Measurements from ENCODE around the gene LONRF2. TPM values are rescaled to one million over a fixed set of nuclear protein-coding genes. Genes with fewer than 3 reads are reported as not detected.
A peak's percentile ranks its signal among the peaks of the same experiment; 100 is the strongest.

Gene LONRF2
- total RNA-seq, 3 donors from 2014 or later (not counting 1 experiment from before 2014, with no cell fraction given) = not detected

DNA sequence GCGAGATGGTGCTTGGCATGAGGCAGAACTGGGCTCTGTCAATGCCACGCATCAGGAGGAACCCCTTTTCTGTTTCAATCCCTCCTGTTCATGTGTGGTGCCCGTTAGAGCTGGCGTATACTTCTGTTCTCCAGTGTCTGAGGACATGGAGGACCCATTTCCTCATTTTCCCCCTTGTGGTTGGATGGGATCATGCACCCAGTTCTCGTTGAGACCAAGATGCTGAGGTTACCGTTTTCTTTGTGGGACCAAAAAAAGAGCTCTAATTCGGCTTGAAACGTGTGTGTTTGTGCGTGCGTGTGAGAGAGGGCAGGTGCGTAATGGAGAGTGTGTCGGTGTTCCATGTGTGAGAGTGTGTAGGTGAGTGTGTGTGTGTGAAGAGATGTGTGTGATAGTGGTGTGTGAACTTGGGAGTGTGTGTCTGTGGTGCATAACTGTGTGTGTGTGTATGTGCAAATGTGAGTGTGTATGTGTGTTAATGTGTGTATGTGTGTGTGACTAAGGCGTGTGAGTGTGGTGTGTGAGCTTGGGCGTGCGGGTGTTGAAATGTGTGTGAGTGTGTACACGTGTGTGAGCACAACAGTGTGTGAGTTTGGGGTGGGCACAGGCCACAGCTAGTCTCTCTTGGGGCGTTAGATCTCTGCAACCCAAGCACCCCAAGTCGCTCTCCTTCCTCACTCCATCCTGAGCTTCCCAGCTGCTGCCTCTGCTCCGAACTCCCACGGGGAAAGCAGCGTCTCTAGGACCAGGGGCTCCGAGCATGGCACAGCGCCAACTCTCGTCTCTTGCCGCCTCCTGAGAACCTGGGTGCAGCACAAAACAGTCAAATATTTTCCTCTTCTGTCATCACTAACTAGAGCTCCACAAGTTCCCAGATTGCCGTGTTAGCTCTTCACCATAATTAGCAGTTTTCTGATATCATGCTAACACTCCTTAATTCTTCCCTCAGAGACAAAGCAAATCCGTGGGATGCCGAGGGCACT, 75.8 kb downstream of the LONRF2 start:
- peaks cover 7 to 13% of the 10 kb centered on the region in 2 donors for H3K27me3 Mint-ChIP-seq (ENCODE audit: low read depth in 2 of 2)
- intact Hi-C loops (cut with micrococcal nuclease) = no loop called here
- no peaks in the 10 kb centered on the region for H3K9me3 Mint-ChIP-seq
- TF ChIP-seq, protein P1, sequence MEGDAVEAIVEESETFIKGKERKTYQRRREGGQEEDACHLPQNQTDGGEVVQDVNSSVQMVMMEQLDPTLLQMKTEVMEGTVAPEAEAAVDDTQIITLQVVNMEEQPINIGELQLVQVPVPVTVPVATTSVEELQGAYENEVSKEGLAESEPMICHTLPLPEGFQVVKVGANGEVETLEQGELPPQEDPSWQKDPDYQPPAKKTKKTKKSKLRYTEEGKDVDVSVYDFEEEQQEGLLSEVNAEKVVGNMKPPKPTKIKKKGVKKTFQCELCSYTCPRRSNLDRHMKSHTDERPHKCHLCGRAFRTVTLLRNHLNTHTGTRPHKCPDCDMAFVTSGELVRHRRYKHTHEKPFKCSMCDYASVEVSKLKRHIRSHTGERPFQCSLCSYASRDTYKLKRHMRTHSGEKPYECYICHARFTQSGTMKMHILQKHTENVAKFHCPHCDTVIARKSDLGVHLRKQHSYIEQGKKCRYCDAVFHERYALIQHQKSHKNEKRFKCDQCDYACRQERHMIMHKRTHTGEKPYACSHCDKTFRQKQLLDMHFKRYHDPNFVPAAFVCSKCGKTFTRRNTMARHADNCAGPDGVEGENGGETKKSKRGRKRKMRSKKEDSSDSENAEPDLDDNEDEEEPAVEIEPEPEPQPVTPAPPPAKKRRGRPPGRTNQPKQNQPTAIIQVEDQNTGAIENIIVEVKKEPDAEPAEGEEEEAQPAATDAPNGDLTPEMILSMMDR (IDR thresholded peaks at IDR 0.05) = no peak
- ATAC-seq = no peak
- H3K4me1 Mint-ChIP-seq = no peaks in the 10 kb centered on the region
- Histone ChIP-seq H3K27me3 (ENCODE audit: control insufficient read depth, insufficient read depth, low read length) (no peaks in the 10 kb centered on the region), H3K27ac (ENCODE audit: low read length) (no peak overlapping the region), H3K4me3 (ENCODE audit: low read length) (no peak overlapping the region), H3K4me1 (ENCODE audit: control insufficient read depth, insufficient read depth, low read length) (peaks cover 20% of the 10 kb centered on the region), H3K9me3 (ENCODE audit: control insufficient read depth, insufficient read depth, low read length) (no peaks in the 10 kb centered on the region), H3K36me3 (ENCODE audit: control insufficient read depth, insufficient read depth, low read length) (no peaks in the 10 kb centered on the region)
- no peaks in the 10 kb centered on the region for H3K36me3 Mint-ChIP-seq
- H3K4me3 Mint-ChIP-seq = no peak overlapping the region
- DNase-seq = peak in 1 of 2 donors; percentile 50
- no peak overlapping the region for H3K27ac Mint-ChIP-seq
- WGBS (ENCODE audit: insufficient coverage) = 72% methylated on average over 28 of the region's 28 CpGs

DNA sequence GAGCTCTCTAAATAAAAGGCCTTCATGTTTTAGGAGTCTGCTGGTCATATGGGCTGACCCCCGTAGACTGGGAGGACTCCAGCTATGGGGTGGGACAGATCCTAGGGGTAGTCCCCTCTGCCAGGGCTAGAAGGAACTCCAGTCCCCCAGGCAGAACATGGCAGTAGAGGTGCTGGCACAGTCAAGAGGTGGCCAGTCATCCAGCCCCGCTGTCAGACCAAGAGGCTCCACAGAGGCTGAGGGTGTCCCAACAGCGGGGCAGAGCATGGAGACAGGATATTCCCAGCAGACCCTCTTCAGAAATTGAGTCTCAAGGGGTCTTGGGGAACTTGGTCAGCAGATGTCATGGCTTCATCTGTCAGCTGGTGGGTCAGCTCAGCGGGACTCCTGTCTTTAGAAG, 76.6 kb downstream of the LONRF2 start:
- peaks cover 20% of the 10 kb centered on the region for H3K4me1 ChIP-seq (ENCODE audit: control insufficient read depth, insufficient read depth, low read length)
- no peak overlapping the region for H3K27ac ChIP-seq (ENCODE audit: low read length)
- H3K36me3 Mint-ChIP-seq = no peaks in the 10 kb centered on the region
- no peaks in the 10 kb centered on the region for H3K9me3 Mint-ChIP-seq
- H3K9me3 ChIP-seq (ENCODE audit: control insufficient read depth, insufficient read depth, low read length) = no peaks in the 10 kb centered on the region
- intact Hi-C loops (cut with micrococcal nuclease) = no loop called here
- H3K4me3 Mint-ChIP-seq = no peak overlapping the region
- TF ChIP-seq, protein P1 (IDR thresholded peaks at IDR 0.05) = no peak
- WGBS (ENCODE audit: insufficient coverage) = 94% methylated on average over 4 of the region's 4 CpGs
- no peaks in the 10 kb centered on the region for H3K27me3 ChIP-seq (ENCODE audit: control insufficient read depth, insufficient read depth, low read length)
- no peaks in the 10 kb centered on the region for H3K4me1 Mint-ChIP-seq
- H3K27ac Mint-ChIP-seq = no peak overlapping the region
- no peaks in the 10 kb centered on the region for H3K36me3 ChIP-seq (ENCODE audit: control insufficient read depth, insufficient read depth, low read length)
- no peak overlapping the region for H3K4me3 ChIP-seq (ENCODE audit: low read length)
- DNase-seq (no peak), ATAC-seq (no peak)
- peaks cover 7 to 14% of the 10 kb centered on the region in 2 donors for H3K27me3 Mint-ChIP-seq (ENCODE audit: low read depth in 2 of 2)

DNA sequence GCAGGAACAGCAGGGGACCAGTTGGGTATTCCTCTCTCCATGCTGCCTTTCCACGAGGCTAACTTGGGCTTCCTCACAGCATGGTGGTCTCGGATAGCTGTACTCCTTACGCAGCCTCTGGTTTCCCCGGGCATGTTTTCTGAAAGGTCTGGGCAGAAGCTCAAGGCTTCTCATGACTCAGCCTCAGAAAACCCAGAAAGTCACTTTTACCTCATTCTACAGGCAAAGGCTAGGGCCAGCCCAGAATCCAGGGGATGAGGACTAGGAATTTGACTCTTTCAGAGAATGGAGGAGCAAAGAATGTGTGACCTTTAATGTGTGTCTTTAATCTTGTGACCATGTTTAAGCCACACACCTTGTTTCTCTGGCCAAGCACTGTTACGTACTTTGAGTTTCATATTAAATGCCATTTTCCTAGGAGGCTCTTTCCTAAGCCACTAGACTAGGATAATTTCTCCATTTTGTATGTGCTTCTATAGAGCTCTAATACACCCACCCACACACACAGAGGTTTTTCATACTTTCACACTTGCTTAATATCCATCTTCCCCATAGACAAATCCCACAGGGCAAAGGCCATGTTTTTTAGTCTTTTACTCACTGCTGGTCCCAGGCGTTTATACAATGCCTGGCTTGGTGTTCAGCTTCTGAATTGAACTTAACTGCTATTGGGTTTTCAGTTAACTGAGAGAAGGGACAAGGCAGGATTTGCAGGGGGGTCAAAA, 77.3 kb downstream of the LONRF2 start:
- intact Hi-C loops (cut with micrococcal nuclease) = no loop called here
- Mint-ChIP-seq H3K4me1 (no peaks in the 10 kb centered on the region), H3K9me3 (no peaks in the 10 kb centered on the region), H3K27me3 (ENCODE audit: low read depth in 2 of 2) (peaks cover 5 to 17% of the 10 kb centered on the region in 2 donors), H3K27ac (no peak overlapping the region), H3K4me3 (no peak overlapping the region), H3K36me3 (no peaks in the 10 kb centered on the region)
- H3K4me1 ChIP-seq (ENCODE audit: control insufficient read depth, insufficient read depth, low read length) = peaks cover 20% of the 10 kb centered on the region
- no peak overlapping the region for H3K27ac ChIP-seq (ENCODE audit: low read length)
- no peak overlapping the region for H3K4me3 ChIP-seq (ENCODE audit: low read length)
- H3K9me3 ChIP-seq (ENCODE audit: control insufficient read depth, insufficient read depth, low read length) = no peaks in the 10 kb centered on the region
- TF ChIP-seq, protein P1 (IDR thresholded peaks at IDR 0.05) = no peak
- no peak for ATAC-seq
- WGBS (ENCODE audit: insufficient coverage) = 87% methylated on average over 6 of the region's 6 CpGs
- DNase-seq = no peak
- no peaks in the 10 kb centered on the region for H3K36me3 ChIP-seq (ENCODE audit: control insufficient read depth, insufficient read depth, low read length)
- H3K27me3 ChIP-seq (ENCODE audit: control insufficient read depth, insufficient read depth, low read length) = no peaks in the 10 kb centered on the region

Measured in natural killer cell (primary cell).